Inflammatory macrophage treated with lipopolysaccharide for 4 hours (primary cell): ENCODE results near the gene ARHGAP42.
"Not testable (repeated sequence)": the region's sequence is repeated elsewhere in the genome, so short reads cannot be mapped to it uniquely, and the experiment has no call there.

Experiments used
- DNase-seq: peaks from one replicate; pipeline ENCODE4 v3.0.0-alpha.2; 2020

Gene ARHGAP42

DNA sequence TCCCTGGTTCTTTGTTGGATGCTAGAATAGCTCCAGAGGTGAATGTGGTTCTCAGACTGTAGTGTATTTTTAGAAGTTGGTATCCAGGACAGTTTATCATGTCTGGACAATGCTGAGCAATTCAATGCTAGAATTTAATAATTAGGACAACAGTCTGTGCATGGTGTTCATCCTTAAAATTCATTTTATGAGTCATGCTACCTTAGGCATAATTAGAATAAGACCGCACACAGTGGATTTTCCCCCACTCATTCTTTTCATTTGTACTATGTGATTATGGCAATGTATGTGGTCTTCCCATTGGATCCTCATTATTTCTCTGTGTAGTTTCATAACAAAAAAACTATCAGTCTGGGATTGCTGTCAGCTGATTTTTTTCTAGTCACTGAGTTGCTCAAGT, 196.7 kb downstream of the ARHGAP42 start:
- no peak for DNase-seq

- DNase-seq: no peak
Measured at GRCh38 chr11:100887659-100888058, 200.6 kb downstream of the ARHGAP42 start.

- DNase-seq: no peak
Measured at GRCh38 chr11:100888836-100889235, 201.7 kb downstream of the ARHGAP42 start.

GRCh38 chr11:100889758-100890157, 202.7 kb downstream of the ARHGAP42 start:
- no peak for DNase-seq

- no peak for DNase-seq
Measured at GRCh38 chr11:100890789-100891188, 203.7 kb downstream of the ARHGAP42 start.

- no peak for DNase-seq
Measured at GRCh38 chr11:100892886-100893285, 205.8 kb downstream of the ARHGAP42 start.

DNA sequence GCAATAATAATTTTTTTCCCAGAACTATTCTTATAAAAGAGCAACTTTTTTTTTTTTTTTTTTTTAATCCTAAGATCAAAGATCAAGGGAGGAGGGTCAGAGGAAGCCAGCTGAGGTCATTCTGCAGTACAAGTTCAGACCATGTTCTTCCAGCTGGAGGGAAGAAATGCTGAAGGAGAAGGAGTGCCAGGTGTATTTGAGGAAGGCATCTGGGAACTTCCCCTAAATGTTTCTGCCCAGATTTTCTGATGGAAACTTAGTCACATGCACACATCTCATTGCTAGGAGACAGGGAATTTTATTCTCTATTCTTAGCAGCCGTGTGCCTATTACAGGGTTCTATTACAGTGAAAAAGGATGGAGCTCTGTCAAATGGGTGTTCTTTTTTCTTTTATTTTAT, 208.4 kb downstream of the ARHGAP42 start:
- no peak for DNase-seq

GRCh38 chr11:100895976-100896375, 208.9 kb downstream of the ARHGAP42 start:
- DNase-seq: not testable (repeated sequence)

- DNase-seq: not testable (repeated sequence)
Measured at GRCh38 chr11:100901471-100901870, 214.4 kb downstream of the ARHGAP42 start.

DNA sequence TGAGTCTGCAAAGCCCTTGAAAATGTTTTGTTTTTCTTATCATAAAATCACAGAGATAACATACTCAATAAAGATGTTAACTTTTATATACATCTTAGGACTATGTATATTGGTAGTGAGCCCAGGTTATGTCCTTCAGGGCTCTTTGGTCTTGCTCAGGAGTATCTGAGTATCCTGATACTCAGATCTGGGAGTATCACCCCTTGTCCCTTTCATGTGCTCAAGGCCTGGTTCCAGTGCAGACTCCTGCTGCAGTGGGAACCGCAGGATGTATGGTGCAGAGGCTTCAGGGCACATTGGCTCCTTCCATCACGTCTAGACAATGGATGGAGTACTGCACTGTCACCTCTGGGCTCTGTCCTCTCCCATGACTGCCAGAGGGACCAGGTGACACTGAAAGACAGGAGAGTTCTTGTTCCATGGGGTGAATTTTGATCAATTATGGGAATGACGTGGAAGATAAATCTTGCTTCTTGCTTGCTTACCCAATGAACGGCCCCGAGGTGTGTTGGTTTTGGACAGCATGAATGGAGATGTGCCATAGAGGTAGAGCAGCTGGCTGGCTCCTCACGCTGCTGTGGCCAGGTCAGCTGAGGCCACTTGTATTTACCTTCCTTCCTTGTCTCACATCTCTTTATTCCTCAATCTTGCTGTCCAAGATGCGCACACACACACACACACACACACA, 215.5 kb downstream of the ARHGAP42 start:
- DNase-seq: no peak

DNA sequence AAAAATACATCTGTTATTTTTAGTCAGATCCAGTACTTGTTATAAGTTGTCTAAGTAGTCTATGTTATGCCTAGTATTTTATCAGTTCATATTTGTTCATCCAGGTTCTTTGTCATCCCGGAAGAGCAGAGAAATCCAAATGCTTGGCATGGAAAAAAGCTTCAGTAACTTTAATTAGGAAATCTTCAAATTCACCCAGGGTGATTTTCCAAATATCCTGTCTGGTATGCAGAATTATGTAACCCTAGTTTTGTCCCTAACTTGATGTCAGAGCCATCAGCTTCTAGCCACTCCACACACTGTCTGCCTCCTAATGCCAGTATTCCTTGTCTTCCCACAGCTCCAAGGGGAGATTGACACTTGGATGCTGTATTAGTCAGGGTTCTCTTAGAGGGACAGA, 216.2 kb downstream of the ARHGAP42 start:
- no peak for DNase-seq

- no peak for DNase-seq
Measured at GRCh38 chr11:100905684-100906083, 218.6 kb downstream of the ARHGAP42 start.

DNA sequence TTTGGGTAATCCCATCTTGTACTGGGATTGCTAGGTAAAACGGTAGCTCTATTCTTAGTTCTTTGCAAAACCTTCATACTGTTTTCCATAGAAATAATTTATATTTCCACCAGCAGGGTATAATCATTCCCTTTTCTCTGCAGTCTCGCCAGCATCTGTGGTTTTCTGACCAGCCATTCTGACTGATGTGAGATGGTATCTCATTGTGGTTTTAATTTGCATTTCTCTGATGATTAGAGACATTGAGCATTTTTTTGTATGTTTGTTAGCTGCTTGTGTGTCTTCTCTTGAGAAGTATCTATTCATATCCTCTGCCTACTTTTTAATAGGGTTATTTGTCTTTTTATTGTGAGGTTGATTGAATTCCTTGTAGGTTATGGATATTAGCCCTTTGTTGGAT, 221.7 kb downstream of the ARHGAP42 start:
- no peak for DNase-seq

DNA sequence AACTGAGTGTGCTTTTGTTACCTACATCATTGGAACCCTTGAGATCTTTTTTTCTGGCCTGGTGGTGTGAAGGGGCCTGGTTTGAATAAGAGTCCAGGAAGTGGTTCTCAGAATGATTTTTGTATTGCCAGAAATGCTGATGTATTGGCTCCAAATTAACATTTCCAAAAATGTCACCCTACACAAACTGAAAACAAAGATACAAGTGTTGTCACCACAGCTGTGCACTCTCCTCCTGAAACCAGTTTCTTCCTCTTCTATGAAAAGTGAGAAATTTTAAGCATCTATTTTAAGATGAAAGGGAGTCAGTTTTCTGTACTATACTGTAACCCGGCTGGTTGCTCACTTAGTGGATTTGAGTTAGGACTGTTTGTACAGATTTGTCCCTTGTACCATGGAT, 223.7 kb downstream of the ARHGAP42 start:
- DNase-seq: no peak

DNA sequence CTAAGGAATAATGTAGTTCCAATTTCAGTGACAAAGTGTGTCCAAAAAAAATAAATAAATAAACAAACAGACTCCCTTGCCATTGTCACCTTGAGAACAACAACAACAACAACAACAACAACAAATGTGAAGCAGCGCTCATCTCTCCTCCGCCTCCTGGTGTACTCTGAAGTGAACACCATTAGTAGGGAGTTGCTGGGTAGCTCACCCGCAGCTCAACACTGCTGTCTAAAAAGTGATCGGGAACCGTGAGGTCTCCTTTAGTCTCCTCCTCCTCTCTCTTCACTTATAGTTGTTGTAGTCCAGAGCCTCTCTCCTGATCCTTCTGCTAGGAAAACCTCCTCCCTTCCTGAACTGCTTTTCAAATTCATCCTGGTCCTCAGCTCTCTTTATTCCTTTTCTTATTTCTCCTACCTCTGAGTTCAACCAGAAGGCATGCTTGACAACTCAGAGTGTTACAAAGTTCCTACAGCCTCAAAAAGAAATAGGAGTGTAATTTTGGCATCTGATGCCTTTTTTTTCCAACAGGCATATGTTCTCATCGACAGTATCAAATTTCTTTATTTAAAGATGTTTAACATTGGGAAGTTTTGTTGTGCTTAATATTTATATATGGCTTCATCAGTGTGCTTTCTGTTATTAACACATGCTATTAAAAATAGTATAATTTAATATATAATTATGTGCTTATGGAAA, 227.5 kb downstream of the ARHGAP42 start:
- no peak for DNase-seq

DNA sequence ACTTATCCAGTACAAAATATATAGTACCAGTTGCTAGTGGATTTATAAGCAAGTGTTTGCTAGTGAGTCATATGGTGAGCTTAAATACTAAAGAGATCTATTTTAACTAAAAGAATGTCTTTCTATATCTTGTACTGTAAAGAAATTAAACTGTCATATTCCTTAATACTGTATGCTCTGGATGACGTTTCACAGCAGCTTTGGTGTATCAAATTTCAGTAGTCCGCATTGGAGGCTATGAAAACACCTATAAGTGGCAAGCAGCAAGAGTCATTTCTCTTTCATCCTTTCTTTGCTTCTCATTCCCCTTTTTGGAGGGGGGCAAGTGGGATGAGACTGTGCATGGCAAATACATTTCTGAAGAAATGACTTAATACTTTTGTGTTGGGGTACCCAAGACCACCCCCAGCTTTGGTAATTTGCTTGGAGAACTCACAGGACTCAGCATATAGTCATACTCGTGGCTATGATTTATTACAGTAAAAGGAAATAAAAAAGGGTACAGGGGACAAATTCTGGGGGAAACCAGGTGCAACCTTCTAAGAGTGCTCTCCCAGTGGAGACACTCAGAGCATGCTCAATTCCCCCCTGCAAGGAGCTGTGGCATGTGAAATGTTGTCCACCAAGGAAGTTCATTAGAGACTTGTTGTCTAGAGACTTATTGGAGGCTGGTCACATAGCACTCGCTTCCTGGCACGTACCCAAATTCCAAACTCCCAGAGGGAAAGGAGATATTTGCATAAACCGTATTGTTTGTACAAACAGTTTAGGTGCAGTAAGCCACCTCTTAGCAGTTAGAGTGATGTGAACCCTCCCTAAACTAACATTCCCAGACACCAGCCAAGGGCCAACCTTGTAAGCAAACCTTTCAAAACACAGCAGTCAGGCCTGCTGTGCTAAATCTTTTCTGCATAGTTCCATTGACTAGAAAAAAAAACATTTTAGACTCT, 231.7 kb downstream of the ARHGAP42 start:
- no peak for DNase-seq

DNA sequence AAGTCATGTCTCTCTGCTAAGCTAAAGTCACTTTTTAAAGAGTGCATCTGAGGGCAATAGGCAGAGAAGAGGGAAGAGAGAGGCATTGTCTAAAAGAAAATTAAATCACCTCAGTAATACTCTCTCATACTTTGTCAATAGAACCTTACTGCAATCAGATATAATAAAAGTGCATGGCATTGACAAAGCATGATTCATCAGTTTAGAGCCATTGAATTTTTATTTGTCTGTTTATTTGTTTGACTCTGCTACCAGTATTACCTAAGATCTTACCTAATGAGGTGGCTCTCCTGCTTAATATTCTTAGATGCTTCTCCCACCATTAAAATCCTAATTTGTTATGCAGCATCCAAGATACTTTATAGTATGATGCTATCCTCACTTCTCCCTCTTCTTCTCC, 233.5 kb downstream of the ARHGAP42 start:
- DNase-seq: no peak

DNA sequence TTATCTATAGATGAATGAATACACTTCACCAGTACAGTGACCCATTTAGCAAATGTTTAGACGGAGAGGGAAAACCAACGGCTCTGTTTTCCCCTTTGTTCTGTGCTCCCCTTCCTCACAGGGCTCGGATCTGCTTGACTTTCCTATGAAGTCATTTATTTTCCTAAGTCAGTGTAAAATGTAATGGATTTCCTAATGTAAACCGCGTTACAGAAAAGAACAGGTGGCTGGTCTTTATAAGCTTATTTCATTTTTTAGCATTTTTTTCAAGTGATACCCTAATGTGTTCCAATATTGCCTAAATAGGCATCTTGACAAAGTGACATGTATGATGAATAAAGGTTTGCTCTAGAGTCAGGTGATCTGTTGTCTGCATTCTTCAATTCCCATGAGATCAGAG, 235.0 kb downstream of the ARHGAP42 start:
- DNase-seq: no peak

- DNase-seq: no peak
Measured at GRCh38 chr11:100923555-100923954, 236.5 kb downstream of the ARHGAP42 start.

GRCh38 chr11:100925935-100926334, 238.8 kb downstream of the ARHGAP42 start:
- no peak for DNase-seq

DNA sequence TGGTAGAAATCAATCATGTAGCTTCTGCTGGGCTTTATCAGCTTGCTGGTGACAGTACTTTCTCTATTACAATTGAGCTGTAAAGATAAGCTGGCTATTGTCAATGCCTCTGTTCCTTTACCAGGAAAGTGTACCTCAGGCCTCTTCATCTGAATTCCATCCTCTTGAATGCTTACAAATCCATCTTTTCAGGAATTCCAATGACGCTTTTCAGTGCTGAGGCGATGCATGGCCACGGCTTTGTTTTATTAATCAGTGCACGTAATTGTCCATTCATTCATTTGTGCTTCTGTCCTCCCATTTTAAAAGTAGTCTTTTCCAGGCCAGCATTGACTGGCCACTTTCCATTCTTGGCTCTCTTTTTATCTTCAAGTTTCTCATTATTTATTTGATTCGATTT, 240.5 kb downstream of the ARHGAP42 start:
- DNase-seq: no peak

- DNase-seq: no peak
Measured at GRCh38 chr11:100928426-100928825, 241.3 kb downstream of the ARHGAP42 start.

DNA sequence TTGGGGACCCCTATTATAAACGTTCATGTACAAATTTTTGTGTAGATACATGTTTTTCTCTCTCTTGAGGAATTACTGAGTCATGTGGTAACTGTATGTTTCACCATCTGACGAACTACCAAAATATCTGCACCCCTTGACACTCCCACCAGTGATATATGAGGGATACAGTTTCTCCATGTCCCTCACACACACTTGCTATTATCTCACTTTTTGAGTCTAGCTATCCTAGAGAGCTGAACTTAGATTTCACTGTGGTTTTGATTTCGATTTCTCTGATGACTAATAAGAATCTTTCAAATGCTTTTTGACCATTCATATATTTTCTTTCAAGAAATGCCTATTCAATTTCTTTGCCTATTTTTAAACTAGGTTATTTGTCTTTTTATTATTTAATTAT, 242.3 kb downstream of the ARHGAP42 start:
- DNase-seq: no peak
